ENCODE results near the gene TMEM145.

Gene TMEM145

DNA sequence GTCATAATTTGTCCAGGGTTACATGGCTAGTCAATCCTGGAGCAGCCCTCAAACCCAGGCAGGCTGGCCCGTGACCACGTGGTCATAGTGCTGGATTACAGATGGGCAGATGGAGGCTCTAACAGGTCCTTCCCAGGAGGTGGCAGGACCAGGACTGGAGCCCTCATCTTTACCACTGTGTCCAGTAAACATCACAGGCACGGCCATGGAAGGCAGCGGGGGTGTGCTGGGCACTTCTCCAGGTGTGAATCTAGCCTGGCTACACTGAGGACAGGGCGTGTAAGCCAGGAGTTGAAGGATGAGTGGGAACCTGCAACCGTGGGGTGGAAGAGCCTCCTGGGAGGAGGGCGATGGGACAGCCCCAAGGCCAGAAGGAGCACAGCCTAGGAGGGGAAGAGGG, 38.0 kb upstream of the TMEM145 start (continued):
- TF ChIP-seq, protein P1, sequence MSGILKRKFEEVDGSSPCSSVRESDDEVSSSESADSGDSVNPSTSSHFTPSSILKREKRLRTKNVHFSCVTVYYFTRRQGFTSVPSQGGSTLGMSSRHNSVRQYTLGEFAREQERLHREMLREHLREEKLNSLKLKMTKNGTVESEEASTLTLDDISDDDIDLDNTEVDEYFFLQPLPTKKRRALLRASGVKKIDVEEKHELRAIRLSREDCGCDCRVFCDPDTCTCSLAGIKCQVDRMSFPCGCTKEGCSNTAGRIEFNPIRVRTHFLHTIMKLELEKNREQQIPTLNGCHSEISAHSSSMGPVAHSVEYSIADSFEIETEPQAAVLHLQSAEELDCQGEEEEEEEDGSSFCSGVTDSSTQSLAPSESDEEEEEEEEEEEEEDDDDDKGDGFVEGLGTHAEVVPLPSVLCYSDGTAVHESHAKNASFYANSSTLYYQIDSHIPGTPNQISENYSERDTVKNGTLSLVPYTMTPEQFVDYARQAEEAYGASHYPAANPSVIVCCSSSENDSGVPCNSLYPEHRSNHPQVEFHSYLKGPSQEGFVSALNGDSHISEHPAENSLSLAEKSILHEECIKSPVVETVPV (CRISPR knock-in tag; IDR thresholded peaks at IDR 0.05): no peak

DNA sequence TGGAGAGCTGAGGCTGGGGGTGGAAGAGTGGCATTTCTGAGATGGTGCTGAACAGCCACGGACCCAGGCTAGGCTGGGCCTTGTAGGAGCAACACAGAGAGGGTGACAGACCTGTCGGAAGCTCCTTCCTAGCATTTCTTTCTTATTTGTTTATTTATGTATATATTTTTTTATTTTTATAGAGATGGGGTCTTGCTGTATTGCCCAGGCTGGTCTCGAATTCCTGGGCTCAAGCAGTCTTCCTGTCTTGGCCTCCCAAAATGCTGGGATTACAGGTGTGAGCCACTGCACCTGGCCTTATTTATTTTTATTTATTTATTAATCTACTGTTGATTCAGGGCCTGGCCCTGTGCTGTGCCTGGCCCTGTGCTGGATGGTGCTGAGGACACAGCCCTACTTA, 37.6 kb upstream of the TMEM145 start:
- no peak for TF ChIP-seq ZNF8 (CRISPR knock-in tag; IDR thresholded peaks at IDR 0.05)
- TF ChIP-seq RARB (CRISPR knock-in tag; IDR thresholded peaks at IDR 0.05): no peak
- TF ChIP-seq, protein P2, sequence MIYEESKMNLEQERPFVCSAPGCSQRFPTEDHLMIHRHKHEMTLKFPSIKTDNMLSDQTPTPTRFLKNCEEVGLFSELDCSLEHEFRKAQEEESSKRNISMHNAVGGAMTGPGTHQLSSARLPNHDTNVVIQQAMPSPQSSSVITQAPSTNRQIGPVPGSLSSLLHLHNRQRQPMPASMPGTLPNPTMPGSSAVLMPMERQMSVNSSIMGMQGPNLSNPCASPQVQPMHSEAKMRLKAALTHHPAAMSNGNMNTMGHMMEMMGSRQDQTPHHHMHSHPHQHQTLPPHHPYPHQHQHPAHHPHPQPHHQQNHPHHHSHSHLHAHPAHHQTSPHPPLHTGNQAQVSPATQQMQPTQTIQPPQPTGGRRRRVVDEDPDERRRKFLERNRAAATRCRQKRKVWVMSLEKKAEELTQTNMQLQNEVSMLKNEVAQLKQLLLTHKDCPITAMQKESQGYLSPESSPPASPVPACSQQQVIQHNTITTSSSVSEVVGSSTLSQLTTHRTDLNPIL (CRISPR knock-in tag; IDR thresholded peaks at IDR 0.05; ENCODE audit: low read depth): no peak
- TF ChIP-seq, protein P3, sequence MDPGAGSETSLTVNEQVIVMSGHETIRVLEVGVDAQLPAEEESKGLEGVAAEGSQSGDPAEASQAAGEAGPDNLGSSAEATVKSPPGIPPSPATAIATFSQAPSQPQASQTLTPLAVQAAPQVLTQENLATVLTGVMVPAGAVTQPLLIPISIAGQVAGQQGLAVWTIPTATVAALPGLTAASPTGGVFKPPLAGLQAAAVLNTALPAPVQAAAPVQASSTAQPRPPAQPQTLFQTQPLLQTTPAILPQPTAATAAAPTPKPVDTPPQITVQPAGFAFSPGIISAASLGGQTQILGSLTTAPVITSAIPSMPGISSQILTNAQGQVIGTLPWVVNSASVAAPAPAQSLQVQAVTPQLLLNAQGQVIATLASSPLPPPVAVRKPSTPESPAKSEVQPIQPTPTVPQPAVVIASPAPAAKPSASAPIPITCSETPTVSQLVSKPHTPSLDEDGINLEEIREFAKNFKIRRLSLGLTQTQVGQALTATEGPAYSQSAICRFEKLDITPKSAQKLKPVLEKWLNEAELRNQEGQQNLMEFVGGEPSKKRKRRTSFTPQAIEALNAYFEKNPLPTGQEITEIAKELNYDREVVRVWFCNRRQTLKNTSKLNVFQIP (CRISPR knock-in tag; IDR thresholded peaks at IDR 0.05; ENCODE audit: borderline replicate concordance, low read depth): no peak
- no peak for TF ChIP-seq ARNTL (CRISPR knock-in tag; IDR thresholded peaks at IDR 0.05; ENCODE audit: borderline replicate concordance, low read depth)
- TF ChIP-seq, protein P4, sequence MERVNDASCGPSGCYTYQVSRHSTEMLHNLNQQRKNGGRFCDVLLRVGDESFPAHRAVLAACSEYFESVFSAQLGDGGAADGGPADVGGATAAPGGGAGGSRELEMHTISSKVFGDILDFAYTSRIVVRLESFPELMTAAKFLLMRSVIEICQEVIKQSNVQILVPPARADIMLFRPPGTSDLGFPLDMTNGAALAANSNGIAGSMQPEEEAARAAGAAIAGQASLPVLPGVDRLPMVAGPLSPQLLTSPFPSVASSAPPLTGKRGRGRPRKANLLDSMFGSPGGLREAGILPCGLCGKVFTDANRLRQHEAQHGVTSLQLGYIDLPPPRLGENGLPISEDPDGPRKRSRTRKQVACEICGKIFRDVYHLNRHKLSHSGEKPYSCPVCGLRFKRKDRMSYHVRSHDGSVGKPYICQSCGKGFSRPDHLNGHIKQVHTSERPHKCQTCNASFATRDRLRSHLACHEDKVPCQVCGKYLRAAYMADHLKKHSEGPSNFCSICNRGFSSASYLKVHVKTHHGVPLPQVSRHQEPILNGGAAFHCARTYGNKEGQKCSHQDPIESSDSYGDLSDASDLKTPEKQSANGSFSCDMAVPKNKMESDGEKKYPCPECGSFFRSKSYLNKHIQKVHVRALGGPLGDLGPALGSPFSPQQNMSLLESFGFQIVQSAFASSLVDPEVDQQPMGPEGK (CRISPR knock-in tag; IDR thresholded peaks at IDR 0.05; ENCODE audit: borderline replicate concordance): no peak
- no peak for TF ChIP-seq ZFP3 (CRISPR knock-in tag; IDR thresholded peaks at IDR 0.05)
- TF ChIP-seq ZC3H10 (CRISPR knock-in tag; IDR thresholded peaks at IDR 0.05): no peak
- TF ChIP-seq, protein P1 (CRISPR knock-in tag; IDR thresholded peaks at IDR 0.05): no peak
- no peak for TF ChIP-seq ESRRG (CRISPR knock-in tag; IDR thresholded peaks at IDR 0.05)

DNA sequence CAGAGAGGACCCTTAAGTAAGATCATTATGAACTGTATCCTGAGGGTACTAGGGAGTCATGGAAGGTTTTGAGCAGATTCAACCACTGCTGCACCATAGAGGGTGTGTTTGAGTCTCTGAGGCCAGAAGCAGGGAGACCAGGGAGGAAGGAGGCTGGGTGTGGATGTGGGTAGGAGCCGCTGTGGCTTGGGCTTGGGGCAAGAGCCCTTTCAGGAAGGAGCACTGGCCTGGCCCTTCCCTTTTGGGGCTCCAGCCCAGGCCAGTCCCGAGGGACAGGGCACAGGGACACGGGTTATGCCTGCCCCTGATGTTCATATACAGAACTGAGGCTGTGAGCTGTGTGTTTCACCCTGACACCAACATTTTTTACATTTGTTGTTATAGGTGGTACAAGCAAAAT, 36.8 kb upstream of the TMEM145 start:
- no peak for TF ChIP-seq RARB (CRISPR knock-in tag; IDR thresholded peaks at IDR 0.05)
- TF ChIP-seq, protein P3 (CRISPR knock-in tag; IDR thresholded peaks at IDR 0.05; ENCODE audit: borderline replicate concordance, low read depth): no peak
- no peak for TF ChIP-seq ISL1 (CRISPR knock-in tag; IDR thresholded peaks at IDR 0.05)
- no peak for TF ChIP-seq ZNF8 (CRISPR knock-in tag; IDR thresholded peaks at IDR 0.05)
- no peak for TF ChIP-seq ZNF565 (CRISPR knock-in tag; conservative IDR thresholded peaks at IDR 0.05; ENCODE audit: low read depth)
- no peak for TF ChIP-seq ARNTL (CRISPR knock-in tag; IDR thresholded peaks at IDR 0.05; ENCODE audit: borderline replicate concordance, low read depth)
- no peak for TF ChIP-seq TOX (CRISPR knock-in tag; IDR thresholded peaks at IDR 0.05; ENCODE audit: borderline replicate concordance)
- no peak for TF ChIP-seq TCF4 (CRISPR knock-in tag; IDR thresholded peaks at IDR 0.05; ENCODE audit: borderline replicate concordance)
- TF ChIP-seq, protein P5, sequence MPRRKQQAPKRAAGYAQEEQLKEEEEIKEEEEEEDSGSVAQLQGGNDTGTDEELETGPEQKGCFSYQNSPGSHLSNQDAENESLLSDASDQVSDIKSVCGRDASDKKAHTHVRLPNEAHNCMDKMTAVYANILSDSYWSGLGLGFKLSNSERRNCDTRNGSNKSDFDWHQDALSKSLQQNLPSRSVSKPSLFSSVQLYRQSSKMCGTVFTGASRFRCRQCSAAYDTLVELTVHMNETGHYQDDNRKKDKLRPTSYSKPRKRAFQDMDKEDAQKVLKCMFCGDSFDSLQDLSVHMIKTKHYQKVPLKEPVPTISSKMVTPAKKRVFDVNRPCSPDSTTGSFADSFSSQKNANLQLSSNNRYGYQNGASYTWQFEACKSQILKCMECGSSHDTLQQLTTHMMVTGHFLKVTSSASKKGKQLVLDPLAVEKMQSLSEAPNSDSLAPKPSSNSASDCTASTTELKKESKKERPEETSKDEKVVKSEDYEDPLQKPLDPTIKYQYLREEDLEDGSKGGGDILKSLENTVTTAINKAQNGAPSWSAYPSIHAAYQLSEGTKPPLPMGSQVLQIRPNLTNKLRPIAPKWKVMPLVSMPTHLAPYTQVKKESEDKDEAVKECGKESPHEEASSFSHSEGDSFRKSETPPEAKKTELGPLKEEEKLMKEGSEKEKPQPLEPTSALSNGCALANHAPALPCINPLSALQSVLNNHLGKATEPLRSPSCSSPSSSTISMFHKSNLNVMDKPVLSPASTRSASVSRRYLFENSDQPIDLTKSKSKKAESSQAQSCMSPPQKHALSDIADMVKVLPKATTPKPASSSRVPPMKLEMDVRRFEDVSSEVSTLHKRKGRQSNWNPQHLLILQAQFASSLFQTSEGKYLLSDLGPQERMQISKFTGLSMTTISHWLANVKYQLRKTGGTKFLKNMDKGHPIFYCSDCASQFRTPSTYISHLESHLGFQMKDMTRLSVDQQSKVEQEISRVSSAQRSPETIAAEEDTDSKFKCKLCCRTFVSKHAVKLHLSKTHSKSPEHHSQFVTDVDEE (CRISPR knock-in tag; IDR thresholded peaks at IDR 0.05): no peak
- TF ChIP-seq GLIS3 (CRISPR knock-in tag; IDR thresholded peaks at IDR 0.05): no peak
- ATAC-seq: no peak

More for the DNA sequence above, 37.6 kb upstream of the TMEM145 start:
- no peak for ATAC-seq
